Activated CD4-positive, alpha-beta T cell treated with anti-CD3 and anti-CD28 coated beads, Interleukin-2, amount 50 U/mL, for 16 hours (primary cell): ENCODE data around the gene CNGB1.
"Not testable (repeated sequence)": the region's sequence is repeated elsewhere in the genome, so short reads cannot be mapped to it uniquely, and the experiment has no call there.

ENCODE experiments used
- DNase-seq: peaks from one replicate; pipeline ENCODE4 v3.0.0-alpha.2; 2020

The CNGB1 gene

GRCh38 chr16:57846931-57847330 lies 124.0 kb downstream of the CNGB1 start:
- not testable (repeated sequence) for DNase-seq

GRCh38 chr16:57846078-57846697 lies 124.7 kb downstream of the CNGB1 start:
- DNase-seq: no peak

- no peak for DNase-seq
Observed at GRCh38 chr16:57845115-57845514, 125.8 kb downstream of the CNGB1 start.

GRCh38 chr16:57844416-57845030 lies 126.4 kb downstream of the CNGB1 start:
- DNase-seq: no peak

- DNase-seq: no peak
Observed at GRCh38 chr16:57843400-57843799, 127.5 kb downstream of the CNGB1 start.

- DNase-seq: no peak
Observed at GRCh38 chr16:57842601-57843000, 128.3 kb downstream of the CNGB1 start.

GRCh38 chr16:57840833-57841232 lies 130.1 kb downstream of the CNGB1 start:
- no peak for DNase-seq

DNA sequence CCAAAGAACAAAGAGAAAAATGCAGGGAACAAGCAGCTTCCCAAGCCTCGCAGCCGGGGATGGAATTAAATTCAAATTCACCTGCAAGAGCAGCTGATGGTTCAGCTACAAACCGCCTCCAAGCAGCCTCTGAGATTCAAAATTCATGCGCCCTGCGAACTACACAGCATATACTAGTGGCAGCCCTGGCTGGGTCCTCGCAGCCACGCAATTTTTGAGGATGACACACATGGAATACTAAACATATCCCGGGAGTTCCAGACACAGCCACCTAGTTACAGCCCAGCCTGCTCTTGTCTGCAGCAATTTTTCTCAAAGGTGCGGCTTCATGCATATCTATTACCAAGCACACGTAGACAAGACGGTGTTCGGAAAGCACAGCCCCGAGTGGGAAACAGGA lies 132.8 kb downstream of the CNGB1 start:
- DNase-seq: no peak

DNA sequence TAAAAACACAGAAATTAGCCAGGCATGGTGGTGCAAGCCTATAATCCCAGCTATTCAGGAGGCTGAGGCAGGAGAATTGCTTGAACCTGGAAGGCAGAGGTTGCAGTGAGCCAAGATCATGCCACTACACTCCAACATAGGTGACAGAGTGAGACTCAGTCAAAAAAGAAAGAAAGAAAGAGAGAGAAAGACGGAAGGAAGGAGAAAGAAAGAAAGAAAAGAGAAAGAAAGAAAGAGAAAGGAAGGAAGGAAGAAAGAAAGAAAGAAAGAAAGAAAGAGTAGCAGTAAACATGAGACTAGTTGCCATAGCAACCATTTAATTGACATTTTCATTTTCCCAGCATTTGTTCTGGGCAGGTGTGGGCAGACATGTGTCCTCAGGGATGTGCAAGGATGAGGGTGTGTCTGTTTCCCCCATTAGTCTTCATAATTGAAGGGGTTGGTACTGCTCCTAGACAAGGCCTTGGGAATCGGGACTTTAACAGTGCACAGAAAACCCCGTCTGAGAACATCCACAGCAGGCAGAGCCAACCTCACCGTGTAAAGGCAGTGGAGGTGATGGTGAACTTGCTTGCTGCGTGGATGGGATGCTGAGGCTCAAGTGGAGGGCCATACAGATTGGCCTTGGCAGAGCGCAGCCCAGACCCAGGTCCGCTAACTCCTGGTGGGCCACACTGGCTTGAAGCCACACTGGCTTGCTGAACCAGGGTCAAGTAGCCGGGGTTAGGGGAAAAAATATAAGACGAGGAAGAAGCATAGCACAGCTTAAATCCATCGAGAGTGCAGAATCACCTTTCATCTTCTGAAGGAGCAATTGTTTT lies 133.4 kb downstream of the CNGB1 start:
- no peak for DNase-seq

DNA sequence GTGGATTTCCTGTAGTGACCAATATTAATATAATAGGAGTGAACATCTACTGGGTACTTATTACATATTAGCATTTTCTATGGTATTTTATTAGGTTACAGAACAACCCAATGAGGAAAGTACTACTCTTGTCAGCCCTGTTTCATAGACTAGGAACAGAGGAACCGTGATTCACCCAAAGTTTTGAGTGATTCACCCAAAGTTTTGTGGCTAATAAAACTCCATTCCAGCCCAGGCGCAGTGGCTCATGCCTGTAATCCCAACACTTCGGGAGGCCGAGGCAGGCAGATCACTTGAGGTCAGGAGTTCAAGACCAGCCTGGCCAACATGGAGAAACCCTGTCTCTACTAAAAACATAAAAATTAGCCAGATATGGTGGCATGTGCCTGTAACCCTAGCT lies 135.5 kb downstream of the CNGB1 start:
- DNase-seq: not testable (repeated sequence)

GRCh38 chr16:57834936-57835335 lies 136.0 kb downstream of the CNGB1 start:
- DNase-seq: no peak
